Mesendoderm (in vitro differentiated cells): Measurements from ENCODE around the gene TRMT11. TPM values are rescaled to one million over a fixed set of nuclear protein-coding genes. Genes with fewer than 3 reads are reported as not detected.

Experiments
- DNase-seq: peaks from one replicate; pipeline ENCODE4 v3.0.0; 2013
- H2AK5ac ChIP-seq: 2 replicates; pipeline ENCODE4 v1.6.1; 2013; ENCODE audit warnings: low read length, inconsistent platforms
- H2BK120ac ChIP-seq: 2 replicates; pipeline ENCODE4 v1.6.1; 2013; ENCODE audit warnings: low read depth, mild to moderate bottlenecking, low read length, moderate library complexity, mixed read lengths
- H2BK15ac ChIP-seq: replicated peaks from 2 replicates; pipeline ENCODE4 v1.6.1; 2013; ENCODE audit warnings: low read depth, mild to moderate bottlenecking, moderate library complexity
- H2BK5ac ChIP-seq: 2 replicates; pipeline ENCODE4 v1.6.1; 2013; ENCODE audit warnings: low read length, inconsistent platforms
- H3K18ac ChIP-seq: 2 replicates; pipeline ENCODE4 v1.6.1; 2013; ENCODE audit warnings: mild to moderate bottlenecking, low read length, mixed read lengths
- H3K23ac ChIP-seq: one replicate; pipeline ENCODE4 v1.6.1; 2013; ENCODE audit warnings: low read length
- H3K27ac ChIP-seq: 2 replicates; pipeline ENCODE4 v1.5.1; 2013; ENCODE audit warnings: low read depth, mild to moderate bottlenecking, inconsistent platforms, low read length, moderate library complexity
- H3K27me3 ChIP-seq: 2 replicates; pipeline ENCODE4 v1.6.1; 2013; ENCODE audit warnings: low read length, control low read depth, mild to moderate bottlenecking, inconsistent platforms; ENCODE audit not compliant: insufficient read depth, poor library complexity
- H3K36me3 ChIP-seq: 2 replicates; pipeline ENCODE4 v1.6.1; 2013; ENCODE audit warnings: low read length, inconsistent platforms; ENCODE audit not compliant: control insufficient read depth, insufficient read depth
- H3K4ac ChIP-seq: one replicate; pipeline ENCODE4 v1.6.1; 2013; ENCODE audit warnings: low read depth, mild to moderate bottlenecking, low read length, moderate library complexity
- H3K4me1 ChIP-seq: 2 replicates; pipeline ENCODE4 v1.6.1; 2013; ENCODE audit warnings: low read depth, low read length, inconsistent platforms; ENCODE audit not compliant: control insufficient read depth
- H3K4me2 ChIP-seq: 2 replicates; pipeline ENCODE4 v1.6.1; 2013; ENCODE audit warnings: low read length
- H3K4me3 ChIP-seq: 2 replicates; pipeline ENCODE4 v1.5.1; 2013; ENCODE audit warnings: mild to moderate bottlenecking, low read length
- H3K56ac ChIP-seq: one replicate; pipeline ENCODE4 v1.6.1; 2013; ENCODE audit warnings: low read length
- H3K79me1 ChIP-seq: 2 replicates; pipeline ENCODE4 v1.6.1; 2013; ENCODE audit warnings: low read length, inconsistent platforms
- H3K79me2 ChIP-seq: 2 replicates; pipeline ENCODE4 v1.6.1; 2013; ENCODE audit warnings: mild to moderate bottlenecking, low read length; ENCODE audit not compliant: control insufficient read depth, insufficient read depth
- H3K9ac ChIP-seq: 2 replicates; pipeline ENCODE4 v1.6.1; 2013; ENCODE audit warnings: low read length, inconsistent platforms
- H4K5ac ChIP-seq: one replicate; pipeline ENCODE4 v1.6.1; 2013; ENCODE audit warnings: low read length
- H4K8ac ChIP-seq: one replicate; pipeline ENCODE4 v1.6.1; 2013; ENCODE audit warnings: low read depth, mild to moderate bottlenecking, control low read depth, low read length, moderate library complexity
- WGBS: extraction: QIAGEN DNeasy Blood & Tissue Kit; methylation state at CpG from one replicate; pipeline ENCODE4 v1.1.7; 2013; ENCODE audit warnings: low lambda C conversion rate, missing lambda C conversion rate; ENCODE audit not compliant: insufficient coverage; ENCODE audit errors: extremely low coverage; 5-methylcytosine and 5-hydroxymethylcytosine counted together
- polyA plus RNA-seq, 2 experiments: library from polyadenylated mRNA; stranded (reverse); fragments of 200-250 nt; gene quantifications; one replicate each; pipeline ENCODE4 v1.2.3, GENCODE V29; 2013

Gene TRMT11
- 13.8 TPM for polyA plus RNA-seq (2013, experiment 1 of 2)
- 15.8 TPM for polyA plus RNA-seq (2013, experiment 2 of 2)

DNA sequence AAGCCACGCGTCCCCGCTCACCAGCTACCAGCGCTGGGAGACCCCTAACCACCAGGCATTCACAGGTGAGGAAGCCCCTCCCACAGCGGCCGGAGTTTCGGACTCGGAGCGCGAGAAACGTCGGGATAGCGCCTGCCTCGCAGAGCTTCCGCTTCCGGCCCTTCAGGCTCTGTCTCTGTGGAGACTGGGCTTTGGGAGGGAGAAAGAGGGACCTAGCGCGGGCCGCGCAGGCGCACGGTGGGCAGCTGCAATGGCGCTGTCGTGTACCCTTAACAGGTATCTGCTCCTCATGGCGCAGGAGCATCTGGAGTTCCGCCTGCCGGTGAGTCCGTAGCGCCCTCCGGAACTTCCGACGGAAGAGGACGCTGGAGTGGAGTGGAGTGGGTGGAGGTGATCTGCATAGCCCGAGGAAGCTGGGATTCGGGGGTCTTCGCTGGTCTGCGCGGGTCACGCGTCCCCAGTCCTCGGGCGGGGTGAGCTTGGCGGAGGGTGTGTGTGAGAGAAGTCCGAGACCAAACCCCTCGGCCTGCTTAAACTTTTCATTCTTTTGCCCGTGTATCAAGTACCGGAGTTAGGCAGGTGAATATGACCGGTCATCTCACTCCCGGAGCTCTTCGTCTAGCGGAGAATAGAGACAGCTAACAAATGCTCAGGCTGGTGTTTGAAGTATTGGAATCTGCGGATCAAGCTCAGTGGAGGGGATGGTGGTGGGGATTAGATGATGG lies at the start of gene TRMT11:
Gene TRMT11, plus strand, starts transcription at position 240 of the 725 bp plus-strand sequence. Its CDS starts 11 bp downstream, at position 251.
- Histone ChIP-seq H3K4me3 (peak within 1 kb of the TSS; percentile 94), H3K4me2 (peak within 1 kb of the TSS; percentile 85), H3K79me1 (peaks cover 16% of the 10 kb centered on the region), H3K27ac (peak within 1 kb of the TSS; percentile 62), H2BK15ac (no peak within 1 kb of the TSS), H4K5ac (peak within 1 kb of the TSS; percentile 62), H3K27me3 (no peaks in the 10 kb centered on the region), H3K9ac (peak within 1 kb of the TSS; percentile 96), H3K36me3 (no peaks in the 10 kb centered on the region), H3K23ac (no peak within 1 kb of the TSS), H3K4me1 (peaks cover 13% of the 10 kb centered on the region), H3K4ac (peak within 1 kb of the TSS; percentile 87), H2BK120ac (no peak within 1 kb of the TSS), H3K56ac (peak within 1 kb of the TSS; percentile 99), H3K79me2 (peaks cover 43% of the 10 kb centered on the region), H2AK5ac (no peak within 1 kb of the TSS), H2BK5ac (peak within 1 kb of the TSS; percentile 57), H3K18ac (no peak within 1 kb of the TSS), H4K8ac (no peak within 1 kb of the TSS)
- DNase-seq = peak; percentile 98
- WGBS = no CpG with 5 or more reads among the region's 52 CpGs

DNA sequence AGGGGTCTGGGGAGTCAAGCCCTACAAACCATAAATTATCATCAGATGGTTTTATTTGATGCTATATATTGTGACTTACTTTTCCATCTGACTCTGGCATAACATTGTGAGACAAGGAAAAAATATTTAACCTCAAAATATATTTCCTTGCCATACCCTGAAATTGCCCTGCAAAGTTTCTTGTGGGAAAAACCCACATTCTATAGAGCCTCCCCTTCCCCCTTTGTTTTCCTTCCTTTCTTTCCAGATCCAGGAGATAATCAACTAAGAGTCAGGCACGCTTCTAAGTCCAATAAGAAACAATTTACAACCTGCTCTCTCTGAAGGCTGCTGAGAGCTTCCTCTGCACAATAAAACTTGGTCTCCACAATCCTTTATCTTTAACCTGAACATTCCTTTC lies 47.3 kb upstream of the TRMT11 start:
- no peak overlapping the region for H2BK15ac ChIP-seq
- H2BK5ac ChIP-seq = no peak overlapping the region
- no peak overlapping the region for H3K4me2 ChIP-seq
- H3K79me2 ChIP-seq = no peaks in the 10 kb centered on the region
- no peak overlapping the region for H3K18ac ChIP-seq
- no peak overlapping the region for H3K56ac ChIP-seq
- no CpG with 5 or more reads among the region's 1 CpG for WGBS
- peaks cover 2% of the 10 kb centered on the region for H3K4me1 ChIP-seq
- H3K4ac ChIP-seq = no peak overlapping the region
- no peaks in the 10 kb centered on the region for H3K27me3 ChIP-seq
- H4K5ac ChIP-seq = no peak overlapping the region
- H2BK120ac ChIP-seq = no peak overlapping the region
- H3K27ac ChIP-seq = no peak overlapping the region
- H3K36me3 ChIP-seq = no peaks in the 10 kb centered on the region
- DNase-seq = no peak
- no peak overlapping the region for H3K9ac ChIP-seq
- no peaks in the 10 kb centered on the region for H3K79me1 ChIP-seq
- H3K23ac ChIP-seq = no peak overlapping the region
- H2AK5ac ChIP-seq = no peak overlapping the region
- H3K4me3 ChIP-seq = no peak overlapping the region
- no peak overlapping the region for H4K8ac ChIP-seq

DNA sequence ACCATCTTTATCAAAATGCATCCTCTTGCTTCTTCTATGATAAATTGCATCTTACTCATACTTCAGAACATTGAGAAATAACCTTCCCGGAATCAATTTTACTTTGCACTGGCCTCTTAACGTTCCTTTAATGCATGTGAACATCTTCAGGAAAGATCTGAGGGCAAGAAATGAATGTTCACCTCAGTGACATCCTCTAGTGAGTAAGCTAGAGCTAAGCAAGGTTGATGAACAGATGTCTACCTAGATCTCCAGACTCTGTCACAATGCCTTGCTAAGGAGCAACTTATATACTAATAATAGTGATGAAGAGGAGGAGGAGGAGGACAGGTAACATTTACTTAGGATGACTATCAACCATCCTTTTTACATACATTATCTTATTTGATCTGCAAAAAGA lies 46.5 kb upstream of the TRMT11 start:
- no peak overlapping the region for H2BK15ac ChIP-seq
- no peak overlapping the region for H3K4me2 ChIP-seq

DNA sequence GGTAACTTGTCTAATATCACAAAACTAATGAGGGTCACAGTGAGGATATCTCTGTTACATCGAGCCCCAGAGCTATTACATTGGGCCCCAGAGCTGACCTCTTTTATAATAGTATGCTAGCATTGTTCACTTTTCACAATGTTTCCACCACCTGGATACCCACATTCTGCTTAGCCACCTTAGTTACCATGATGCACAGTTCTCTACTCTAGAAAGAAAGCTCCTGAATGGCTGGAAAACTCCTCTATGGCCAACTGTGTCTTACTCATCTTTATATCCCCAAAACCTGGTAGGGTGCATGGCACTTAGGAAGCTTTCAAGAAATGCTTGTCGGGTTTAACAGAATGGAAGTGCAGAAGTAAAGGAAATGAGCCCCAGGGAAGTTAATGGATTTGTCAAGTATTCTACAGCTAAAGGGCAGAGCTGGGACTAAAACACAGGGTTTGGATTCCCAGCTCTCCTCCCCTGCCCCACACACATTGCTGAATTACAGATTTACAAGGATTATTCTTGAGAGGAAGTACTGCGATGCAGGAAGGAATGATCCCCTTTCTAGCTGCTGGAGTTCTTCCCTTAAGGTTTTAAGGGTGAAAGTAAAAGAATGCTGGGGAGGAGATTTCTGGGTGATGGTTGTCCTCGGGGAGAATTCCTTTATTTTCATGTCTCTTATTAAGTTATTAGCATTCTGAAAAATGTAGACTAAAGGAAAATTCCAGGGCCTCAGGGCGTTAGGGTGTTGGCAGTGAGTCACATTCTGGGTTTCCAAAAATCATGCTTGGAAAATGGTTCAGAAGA lies 45.9 kb upstream of the TRMT11 start:
- no peak overlapping the region for H3K4ac ChIP-seq
- no peak overlapping the region for H3K56ac ChIP-seq
- H2AK5ac ChIP-seq = no peak overlapping the region
- H3K23ac ChIP-seq = no peak overlapping the region
- no peaks in the 10 kb centered on the region for H3K79me2 ChIP-seq
- H2BK15ac ChIP-seq = no peak overlapping the region
- no peak overlapping the region for H3K27ac ChIP-seq
- no peaks in the 10 kb centered on the region for H3K27me3 ChIP-seq
- peak overlapping the region; percentile 12 for H3K18ac ChIP-seq
- no peak overlapping the region for H2BK5ac ChIP-seq
- H3K79me1 ChIP-seq = no peaks in the 10 kb centered on the region
- H4K5ac ChIP-seq = no peak overlapping the region
- H3K4me3 ChIP-seq = no peak overlapping the region
- no peak overlapping the region for H2BK120ac ChIP-seq
- peaks cover 2% of the 10 kb centered on the region for H3K4me1 ChIP-seq
- no CpG with 5 or more reads among the region's 5 CpGs for WGBS
- no peak for DNase-seq
- H3K36me3 ChIP-seq = no peaks in the 10 kb centered on the region
- H3K9ac ChIP-seq = no peak overlapping the region
- H3K4me2 ChIP-seq = no peak overlapping the region
- H4K8ac ChIP-seq = no peak overlapping the region

More for the DNA sequence above, 46.5 kb upstream of the TRMT11 start:
- Histone ChIP-seq H3K56ac (no peak overlapping the region), H2BK5ac (no peak overlapping the region), H3K79me1 (no peaks in the 10 kb centered on the region), H3K4me1 (peaks cover 2% of the 10 kb centered on the region), H3K18ac (no peak overlapping the region), H3K79me2 (no peaks in the 10 kb centered on the region), H4K5ac (no peak overlapping the region), H2AK5ac (no peak overlapping the region), H4K8ac (no peak overlapping the region), H3K27me3 (no peaks in the 10 kb centered on the region), H3K23ac (no peak overlapping the region), H3K27ac (no peak overlapping the region), H3K36me3 (no peaks in the 10 kb centered on the region), H3K4ac (no peak overlapping the region), H3K9ac (no peak overlapping the region), H2BK120ac (no peak overlapping the region), H3K4me3 (no peak overlapping the region)
- no CpG with 5 or more reads among the region's 2 CpGs for WGBS
- no peak for DNase-seq

DNA sequence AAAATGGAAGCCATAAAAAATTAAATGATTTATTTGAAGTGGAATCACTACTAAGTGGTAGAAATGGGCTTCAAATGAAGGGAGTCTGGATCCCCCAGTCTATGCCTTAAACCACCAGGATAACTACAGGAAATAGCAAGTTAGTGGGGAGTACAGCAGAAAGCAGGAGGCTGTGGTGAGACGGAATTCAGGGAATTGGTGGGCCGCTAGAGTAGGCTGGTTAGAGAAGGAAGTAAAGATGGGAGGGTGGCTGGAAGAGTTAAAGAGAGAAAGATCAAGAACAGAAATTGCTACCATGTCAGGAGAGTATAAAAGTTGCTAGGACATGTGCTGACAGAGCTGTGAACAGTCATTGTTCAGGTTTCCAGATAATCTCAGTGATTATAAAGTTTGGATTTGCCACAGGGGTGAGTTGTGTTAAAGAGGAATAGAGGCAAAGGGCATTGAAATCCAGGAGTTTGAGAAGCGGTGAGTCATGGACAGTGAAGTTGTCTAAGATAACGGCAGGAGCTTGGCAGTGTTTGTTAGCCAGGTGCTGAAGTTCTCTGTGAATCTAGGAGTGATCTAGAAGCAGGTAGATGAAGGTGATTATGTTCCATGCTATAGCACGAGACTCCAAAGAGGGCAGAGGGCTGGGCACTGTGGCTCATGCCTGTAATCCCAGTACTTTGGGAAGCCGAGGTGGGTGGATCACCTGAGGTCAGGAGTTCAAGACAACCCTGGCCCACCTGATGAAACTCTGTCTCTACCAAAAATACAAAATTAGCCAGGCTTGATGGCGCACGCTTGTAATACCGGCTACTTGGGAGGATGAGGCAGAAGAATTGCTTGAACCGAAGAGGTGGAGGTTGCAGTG lies 43.4 kb upstream of the TRMT11 start:
- Histone ChIP-seq H3K4ac (no peak overlapping the region), H4K5ac (no peak overlapping the region), H3K18ac (no peak overlapping the region), H3K9ac (no peak overlapping the region), H3K23ac (no peak overlapping the region), H3K36me3 (no peaks in the 10 kb centered on the region), H3K56ac (no peak overlapping the region), H3K4me2 (no peak overlapping the region), H2AK5ac (no peak overlapping the region), H3K4me3 (no peak overlapping the region), H4K8ac (no peak overlapping the region), H2BK15ac (no peak overlapping the region), H3K79me1 (no peaks in the 10 kb centered on the region), H3K4me1 (peaks cover 2% of the 10 kb centered on the region), H3K27me3 (no peaks in the 10 kb centered on the region), H3K27ac (no peak overlapping the region), H2BK120ac (no peak overlapping the region), H3K79me2 (no peaks in the 10 kb centered on the region), H2BK5ac (no peak overlapping the region)
- no CpG with 5 or more reads among the region's 10 CpGs for WGBS
- peak; percentile 35 for DNase-seq
